Brain pericyte (primary cell): Measurements from ENCODE around the gene ZSCAN18.

Experiments used
- DNase-seq: peaks from one replicate; pipeline ENCODE4 v3.0.0-alpha.2; 2012; ENCODE audit warnings: low read depth, low spot score

Gene ZSCAN18

GRCh38 chr19:58086825-58087710, 11.0 kb downstream of the ZSCAN18 start:
- DNase-seq = no peak

- DNase-seq = no peak
Observed at GRCh38 chr19:58085348-58085875, 12.6 kb downstream of the ZSCAN18 start.

GRCh38 chr19:58084596-58085347, 13.3 kb downstream of the ZSCAN18 start:
- DNase-seq = no peak

- no peak for DNase-seq
Observed at GRCh38 chr19:58083021-58083420, 15.0 kb downstream of the ZSCAN18 start.

GRCh38 chr19:58079792-58080191, 18.2 kb downstream of the ZSCAN18 start:
- DNase-seq = no peak

- no peak for DNase-seq
Observed at GRCh38 chr19:58067240-58067912, 30.7 kb downstream of the ZSCAN18 start.

DNA sequence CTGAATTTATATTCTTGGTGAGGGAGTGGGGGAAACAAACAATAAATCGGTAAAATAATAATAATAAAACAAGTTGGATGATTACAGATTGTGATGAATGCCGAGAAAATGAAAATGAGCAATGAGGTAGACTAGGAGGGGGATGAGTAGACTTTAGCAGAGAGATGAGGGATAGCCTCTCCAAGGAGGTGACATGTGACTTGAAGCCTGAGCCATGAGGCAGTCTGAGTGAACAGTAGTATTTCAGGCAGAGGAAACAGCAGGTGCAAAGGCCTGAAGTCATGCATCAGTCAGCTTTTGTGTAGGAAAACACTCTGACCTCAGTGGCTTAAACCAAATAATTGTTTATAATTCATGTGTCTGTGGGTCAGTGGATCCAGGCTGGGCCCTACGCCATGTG, 34.3 kb downstream of the ZSCAN18 start:
- DNase-seq = no peak

DNA sequence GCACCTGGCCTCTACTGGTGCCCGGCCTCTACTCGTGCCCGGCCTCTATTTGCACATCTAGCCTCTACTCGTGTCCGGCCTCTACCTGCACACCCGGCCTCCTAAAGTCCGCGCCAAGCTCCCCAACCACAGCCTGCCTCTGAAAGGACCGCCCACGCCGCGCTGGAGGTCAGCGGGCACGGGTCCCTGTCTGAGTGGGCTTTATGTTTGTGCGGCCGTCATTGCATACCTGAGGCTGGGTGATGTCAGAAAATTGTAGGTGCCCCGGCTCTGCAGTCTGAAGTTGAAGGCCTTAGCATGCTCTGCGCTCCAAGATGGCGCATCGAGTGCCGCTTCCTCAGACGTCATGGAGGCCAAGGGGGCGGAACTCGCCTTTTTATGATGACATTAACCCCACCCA, 37.8 kb downstream of the ZSCAN18 start:
- no peak for DNase-seq

- DNase-seq = no peak
Observed at GRCh38 chr19:58059671-58060078, 38.4 kb downstream of the ZSCAN18 start.

GRCh38 chr19:58059003-58059670, 38.9 kb downstream of the ZSCAN18 start, which contains the start of gene ZNF135:
Gene ZNF135, plus strand, starts transcription at chr19:58059282. Its CDS starts 721 bp downstream, at chr19:58060003.
- peak; percentile 64 for DNase-seq

- no peak for DNase-seq
Observed at GRCh38 chr19:58058467-58058866, 39.6 kb downstream of the ZSCAN18 start.

DNA sequence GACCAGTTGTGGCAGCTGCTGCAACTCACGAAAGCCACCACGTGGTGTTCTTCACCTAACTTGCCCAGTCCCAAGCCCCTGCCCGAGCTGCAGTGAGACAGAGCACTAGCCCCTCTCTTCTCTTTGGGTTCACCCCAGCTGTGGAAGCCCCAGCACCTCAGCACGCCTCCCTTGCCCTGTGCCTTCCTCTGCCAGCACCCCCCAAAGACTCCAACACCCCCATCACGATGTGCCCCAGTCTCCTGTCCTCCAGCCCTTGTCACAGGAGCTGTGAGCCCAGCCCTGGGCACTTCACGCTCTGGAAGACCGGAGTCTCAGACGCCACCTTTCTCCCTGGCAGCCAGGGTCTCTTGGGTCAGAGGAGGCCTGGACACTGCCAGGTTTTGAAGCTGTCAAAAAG, 41.2 kb downstream of the ZSCAN18 start:
- DNase-seq = no peak

GRCh38 chr19:58056261-58056660, 41.8 kb downstream of the ZSCAN18 start:
- DNase-seq = no peak

GRCh38 chr19:58054901-58055874, 42.8 kb downstream of the ZSCAN18 start:
- no peak for DNase-seq

DNA sequence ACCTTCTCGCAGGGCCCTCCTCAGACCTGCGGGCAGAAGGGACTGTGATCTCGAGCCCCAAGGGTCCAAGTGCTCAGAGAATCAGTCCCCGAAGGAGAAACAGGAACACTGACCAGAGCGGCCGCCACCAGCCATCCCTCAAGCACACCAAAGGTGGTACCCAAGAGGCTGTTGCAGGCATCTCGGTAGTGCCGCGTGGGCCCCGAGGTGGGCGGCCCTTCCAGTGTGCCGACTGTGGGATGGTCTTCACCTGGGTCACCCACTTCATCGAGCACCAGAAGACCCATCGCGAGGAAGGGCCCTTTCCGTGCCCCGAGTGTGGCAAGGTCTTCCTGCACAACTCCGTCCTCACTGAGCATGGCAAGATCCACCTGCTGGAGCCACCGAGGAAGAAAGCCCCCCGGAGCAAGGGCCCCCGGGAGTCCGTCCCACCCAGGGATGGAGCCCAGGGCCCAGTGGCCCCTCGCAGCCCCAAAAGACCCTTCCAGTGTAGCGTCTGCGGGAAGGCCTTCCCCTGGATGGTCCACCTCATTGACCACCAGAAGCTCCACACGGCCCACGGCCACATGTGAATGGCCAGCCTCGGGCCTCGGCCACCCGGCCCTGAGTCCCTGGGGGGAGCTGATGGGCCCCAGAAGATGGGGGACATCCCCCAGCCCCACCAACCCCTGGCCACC, 44.4 kb downstream of the ZSCAN18 start:
- DNase-seq = no peak

DNA sequence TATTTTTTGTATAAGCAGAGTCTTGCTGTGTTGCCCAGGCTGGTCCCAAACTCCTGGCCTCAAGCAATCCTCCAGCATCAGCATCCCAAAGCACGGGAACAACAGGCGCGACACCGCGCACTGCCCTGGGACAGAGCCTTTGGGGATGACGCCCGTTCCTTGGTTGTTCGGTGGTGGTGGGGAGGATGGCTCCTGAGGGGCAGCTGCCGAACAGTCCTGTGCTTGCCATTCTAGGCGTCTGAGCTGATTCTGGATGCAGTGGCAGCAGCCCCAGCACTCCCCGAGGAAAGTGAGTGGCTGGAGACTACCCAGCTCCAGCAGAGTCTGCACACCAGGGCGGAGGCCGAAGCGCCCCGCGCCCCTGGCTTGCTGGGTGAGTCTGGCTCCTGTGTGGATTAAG, 45.8 kb downstream of the ZSCAN18 start:
- no peak for DNase-seq

- no peak for DNase-seq
Observed at GRCh38 chr19:58047672-58048071, 50.4 kb downstream of the ZSCAN18 start.

- no peak for DNase-seq
Observed at GRCh38 chr19:58046856-58047255, 51.2 kb downstream of the ZSCAN18 start.

GRCh38 chr19:58045411-58046050, 52.5 kb downstream of the ZSCAN18 start:
- DNase-seq = no peak
